H9 (cell line): ENCODE data around the gene ABR. TPM values are rescaled to one million over a fixed set of nuclear protein-coding genes. Genes with fewer than 3 reads are reported as not detected.

Experiments
- DNase-seq: peaks from one replicate; pipeline ENCODE4 v3.0.0-alpha.2; 2017
- H2AFZ ChIP-seq: one replicate; pipeline ENCODE4 v1.6.1; 2013; ENCODE audit warnings: mild to moderate bottlenecking, low read length, control low read depth, moderate library complexity
- H2AK5ac ChIP-seq: 2 replicates; pipeline ENCODE4 v1.6.1; 2013; ENCODE audit warnings: low read length, control low read depth, mixed read lengths; ENCODE audit not compliant: insufficient read length
- H2BK120ac ChIP-seq: one replicate; pipeline ENCODE4 v1.6.1; 2013; ENCODE audit warnings: low read depth, mild to moderate bottlenecking, low read length, control low read depth, inconsistent platforms; ENCODE audit not compliant: poor library complexity, severe bottlenecking
- H2BK12ac ChIP-seq: 2 replicates; pipeline ENCODE4 v1.6.1; 2013; ENCODE audit warnings: low read length, control low read depth, mixed read lengths, low read depth; ENCODE audit not compliant: insufficient read length
- H2BK15ac ChIP-seq: 2 replicates; pipeline ENCODE4 v1.6.1; 2013; ENCODE audit warnings: low read depth, low read length, control low read depth
- H2BK20ac ChIP-seq: one replicate; pipeline ENCODE4 v1.6.1; 2013; ENCODE audit warnings: low read depth, mild to moderate bottlenecking, low read length, control low read depth, inconsistent platforms; ENCODE audit not compliant: poor library complexity, severe bottlenecking
- H2BK5ac ChIP-seq: 2 replicates; pipeline ENCODE4 v1.6.1; 2013; ENCODE audit warnings: low read length, control low read depth, mixed read lengths; ENCODE audit not compliant: insufficient read length
- H3K14ac ChIP-seq: 2 replicates; pipeline ENCODE4 v1.6.1; 2013; ENCODE audit warnings: low read length, control low read depth; ENCODE audit not compliant: insufficient read depth
- H3K18ac ChIP-seq: 2 replicates; pipeline ENCODE4 v1.6.1; 2013; ENCODE audit warnings: low read depth, mild to moderate bottlenecking, mixed read lengths, low read length, control low read depth; ENCODE audit not compliant: insufficient read length
- H3K23ac ChIP-seq: 2 replicates; pipeline ENCODE4 v1.6.1; 2013; ENCODE audit warnings: low read length, control low read depth, mixed read lengths, low read depth; ENCODE audit not compliant: insufficient read length
- H3K23me2 ChIP-seq: 2 replicates; pipeline ENCODE4 v1.6.1; 2013; ENCODE audit warnings: low read depth, mild to moderate bottlenecking, mixed read lengths, low read length, control low read depth; ENCODE audit not compliant: insufficient read length, poor library complexity, severe bottlenecking
- H3K27ac ChIP-seq: 2 replicates; pipeline ENCODE4 v1.5.1; 2013; ENCODE audit warnings: low read length, control low read depth, mixed read lengths, low read depth; ENCODE audit not compliant: insufficient read length
- H3K27me3 ChIP-seq: 2 replicates; pipeline ENCODE4 v1.6.1; 2013; ENCODE audit warnings: low read length, control low read depth, inconsistent platforms; ENCODE audit not compliant: insufficient read depth
- H3K4ac ChIP-seq: 2 replicates; pipeline ENCODE4 v1.6.1; 2013; ENCODE audit warnings: low read depth, mild to moderate bottlenecking, control low read depth, inconsistent platforms, low read length, moderate library complexity
- H3K4me1 ChIP-seq: 2 replicates; pipeline ENCODE4 v1.6.1; 2013; ENCODE audit warnings: low read length, control low read depth, inconsistent platforms; ENCODE audit not compliant: insufficient read depth
- H3K4me2 ChIP-seq: 2 replicates; pipeline ENCODE4 v1.6.1; 2013; ENCODE audit warnings: low read length, control low read depth, mixed read lengths; ENCODE audit not compliant: insufficient read length, insufficient read depth
- H3K56ac ChIP-seq: 2 replicates; pipeline ENCODE4 v1.6.1; 2013; ENCODE audit warnings: low read depth, mild to moderate bottlenecking, mixed read lengths, low read length, control low read depth; ENCODE audit not compliant: insufficient read length
- H3K79me1 ChIP-seq: 2 replicates; pipeline ENCODE4 v1.6.1; 2013; ENCODE audit warnings: low read depth, mild to moderate bottlenecking, moderate library complexity, low read length, control low read depth, inconsistent platforms; ENCODE audit not compliant: insufficient read depth, poor library complexity, severe bottlenecking
- H3K79me2 ChIP-seq: 2 replicates; pipeline ENCODE4 v1.6.1; 2013; ENCODE audit warnings: low read length, control low read depth, inconsistent platforms; ENCODE audit not compliant: insufficient read depth
- H3K9ac ChIP-seq: 2 replicates; pipeline ENCODE4 v1.6.1; 2013; ENCODE audit warnings: low read length, control low read depth, mixed read lengths; ENCODE audit not compliant: insufficient read length; ENCODE audit errors: extremely low read depth
- H3K9me3 ChIP-seq: one replicate; pipeline ENCODE4 v1.6.1; 2013; ENCODE audit warnings: low read depth, low read length, inconsistent platforms; ENCODE audit not compliant: control insufficient read depth
- H3T11ph ChIP-seq: one replicate; pipeline ENCODE4 v1.6.1; 2013; ENCODE audit warnings: mild to moderate bottlenecking, low read length, control low read depth, inconsistent platforms
- H4K20me1 ChIP-seq: one replicate; pipeline ENCODE4 v1.6.1; 2013; ENCODE audit not compliant: control insufficient read depth, insufficient read length, insufficient read depth
- H4K5ac ChIP-seq: 2 replicates; pipeline ENCODE4 v1.6.1; 2013; ENCODE audit warnings: low read depth, mild to moderate bottlenecking, mixed read lengths, low read length, control low read depth; ENCODE audit not compliant: insufficient read length
- H4K8ac ChIP-seq: replicated peaks from 2 replicates; pipeline ENCODE4 v1.6.1; 2013; ENCODE audit warnings: low read length, control low read depth, mixed read lengths, low read depth; ENCODE audit not compliant: insufficient read length
- H4K91ac ChIP-seq: 2 replicates; pipeline ENCODE4 v1.6.1; 2013; ENCODE audit warnings: low read depth, mild to moderate bottlenecking, moderate library complexity, mixed read lengths, low read length, control low read depth; ENCODE audit not compliant: insufficient read length
- H3K27ac Mint-ChIP-seq, 3 experiments: 2 replicates in 2 of 3; 3 replicates in 1 of 3; pipeline ENCODE4 v1.8.0; 2020 to 2021; ENCODE audit warnings: mixed read lengths in 3 of 3, mild to moderate bottlenecking in 1 of 3, moderate library complexity in 1 of 3
- H3K27me3 Mint-ChIP-seq: 2 replicates; pipeline ENCODE4 v1.8.0; 2021; ENCODE audit warnings: low read depth, mild to moderate bottlenecking, moderate library complexity, mixed read lengths
- H3K36me3 Mint-ChIP-seq, 3 experiments: 2 replicates in 2 of 3; 3 replicates in 1 of 3; pipeline ENCODE4 v1.8.0; 2020 to 2021; ENCODE audit warnings: low read depth in 3 of 3, mixed read lengths in 3 of 3; ENCODE audit not compliant: insufficient read depth in 1 of 3
- H3K4me1 Mint-ChIP-seq, 2 experiments: 2 replicates each; pipeline ENCODE4 v1.8.0; 2020; ENCODE audit warnings: mixed read lengths in 2 of 2
- H3K4me3 Mint-ChIP-seq, 2 experiments: 2 replicates in 1 of 2; 3 replicates in 1 of 2; pipeline ENCODE4 v1.8.0; 2020 to 2021; ENCODE audit warnings: mild to moderate bottlenecking in 2 of 2, mixed read lengths in 2 of 2, moderate library complexity in 1 of 2
- H3K9me3 Mint-ChIP-seq, 2 experiments: 2 replicates in 1 of 2; 3 replicates in 1 of 2; pipeline ENCODE4 v1.8.0; 2020; ENCODE audit warnings: mild to moderate bottlenecking in 2 of 2, mixed read lengths in 2 of 2, moderate library complexity in 1 of 2
- WGBS: extraction: QIAGEN DNeasy Blood & Tissue Kit; methylation state at CpG from one replicate; pipeline ENCODE4 v1.1.7; 2013; ENCODE audit warnings: missing lambda C conversion rate, low lambda C conversion rate, mixed read lengths; ENCODE audit not compliant: insufficient read length; ENCODE audit errors: extremely low coverage; 5-methylcytosine and 5-hydroxymethylcytosine counted together
- total RNA-seq: library from RNA; stranded (reverse); gene quantifications from 2 replicates; pipeline ENCODE4 v1.2.1, GENCODE V29; 2021
- TF ChIP-seq, protein P1 (sequence below): fragments of 200-600 bp; sonication (generic); conservative IDR thresholded peaks from 3 replicates; pipeline ENCODE4 v1.8.0; 2021; ENCODE audit warnings: antibody characterized with exemption, mild to moderate bottlenecking

ABR gene
- total RNA-seq, 1 experiment from 2014 or later: 34.7 TPM

GRCh38 chr17:1158879-1159278, 20.9 kb downstream of the ABR start:
- no peak overlapping the region for H3K9ac ChIP-seq

More at GRCh38 chr17:1158879-1159278, 20.9 kb downstream of the ABR start:
- no peak overlapping the region for H4K91ac ChIP-seq
- H2AFZ ChIP-seq: no peak overlapping the region
- H3K9me3 ChIP-seq: no peaks in the 10 kb centered on the region
- no peak overlapping the region for H4K8ac ChIP-seq
- H2AK5ac ChIP-seq: no peak overlapping the region
- no peak overlapping the region for H3T11ph ChIP-seq
- Mint-ChIP-seq H3K9me3 (no peaks in the 10 kb centered on the region), H3K27me3 (peaks cover 9% of the 10 kb centered on the region), H3K36me3 (peaks cover 0 to 4% (median 0%) of the 10 kb centered on the region in 3 experiments; a peak in 1 of 7 replicates), H3K27ac (no peak overlapping the region), H3K4me3 (no peak overlapping the region), H3K4me1 (peaks cover 17 to 18% of the 10 kb centered on the region in 2 experiments)
- no peak overlapping the region for H3K18ac ChIP-seq
- H3K79me1 ChIP-seq: no peaks in the 10 kb centered on the region
- no peak overlapping the region for H2BK20ac ChIP-seq
- no peak overlapping the region for H2BK12ac ChIP-seq
- no CpG with 5 or more reads among the region's 8 CpGs for WGBS
- TF ChIP-seq, protein P1, sequence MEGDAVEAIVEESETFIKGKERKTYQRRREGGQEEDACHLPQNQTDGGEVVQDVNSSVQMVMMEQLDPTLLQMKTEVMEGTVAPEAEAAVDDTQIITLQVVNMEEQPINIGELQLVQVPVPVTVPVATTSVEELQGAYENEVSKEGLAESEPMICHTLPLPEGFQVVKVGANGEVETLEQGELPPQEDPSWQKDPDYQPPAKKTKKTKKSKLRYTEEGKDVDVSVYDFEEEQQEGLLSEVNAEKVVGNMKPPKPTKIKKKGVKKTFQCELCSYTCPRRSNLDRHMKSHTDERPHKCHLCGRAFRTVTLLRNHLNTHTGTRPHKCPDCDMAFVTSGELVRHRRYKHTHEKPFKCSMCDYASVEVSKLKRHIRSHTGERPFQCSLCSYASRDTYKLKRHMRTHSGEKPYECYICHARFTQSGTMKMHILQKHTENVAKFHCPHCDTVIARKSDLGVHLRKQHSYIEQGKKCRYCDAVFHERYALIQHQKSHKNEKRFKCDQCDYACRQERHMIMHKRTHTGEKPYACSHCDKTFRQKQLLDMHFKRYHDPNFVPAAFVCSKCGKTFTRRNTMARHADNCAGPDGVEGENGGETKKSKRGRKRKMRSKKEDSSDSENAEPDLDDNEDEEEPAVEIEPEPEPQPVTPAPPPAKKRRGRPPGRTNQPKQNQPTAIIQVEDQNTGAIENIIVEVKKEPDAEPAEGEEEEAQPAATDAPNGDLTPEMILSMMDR: no peak
- no peak overlapping the region for H3K14ac ChIP-seq
- H2BK5ac ChIP-seq: no peak overlapping the region
- no peak overlapping the region for H3K56ac ChIP-seq
- DNase-seq: no peak
- no peak overlapping the region for H3K4me2 ChIP-seq
- no peaks in the 10 kb centered on the region for H3K4me1 ChIP-seq
- no peak overlapping the region for H3K27ac ChIP-seq
- no peaks in the 10 kb centered on the region for H3K27me3 ChIP-seq
- H4K20me1 ChIP-seq: no peaks in the 10 kb centered on the region
- H3K4ac ChIP-seq: no peak overlapping the region
- no peak overlapping the region for H2BK15ac ChIP-seq
- H3K23me2 ChIP-seq: no peaks in the 10 kb centered on the region
- no peak overlapping the region for H2BK120ac ChIP-seq
- no peaks in the 10 kb centered on the region for H3K79me2 ChIP-seq
- no peak overlapping the region for H4K5ac ChIP-seq
- H3K23ac ChIP-seq: no peak overlapping the region
